ENCODE data around the gene IFFO2.

The IFFO2 gene

DNA sequence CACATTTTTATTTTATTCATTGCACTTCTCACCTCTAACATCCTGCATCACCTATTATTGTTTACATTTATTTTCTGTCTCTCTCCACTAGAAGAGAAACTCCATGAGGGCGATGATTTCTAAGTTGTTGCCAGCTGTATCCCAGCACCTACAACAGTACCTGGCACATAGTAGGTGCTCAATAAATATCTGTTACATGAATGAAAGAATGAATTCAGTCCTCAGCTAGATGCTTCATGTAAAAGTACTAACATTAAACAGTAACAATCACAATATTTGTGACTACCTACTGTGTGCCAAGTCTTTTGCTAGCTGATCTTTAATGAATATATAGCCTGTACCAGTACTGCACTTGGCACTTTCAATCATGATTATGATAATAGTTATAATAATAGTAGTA lies 100.0 kb downstream of the IFFO2 start:
- DNase-seq (ENCODE audit: low read depth in 2 of 3, low spot score in 1 of 3): no peak

DNA sequence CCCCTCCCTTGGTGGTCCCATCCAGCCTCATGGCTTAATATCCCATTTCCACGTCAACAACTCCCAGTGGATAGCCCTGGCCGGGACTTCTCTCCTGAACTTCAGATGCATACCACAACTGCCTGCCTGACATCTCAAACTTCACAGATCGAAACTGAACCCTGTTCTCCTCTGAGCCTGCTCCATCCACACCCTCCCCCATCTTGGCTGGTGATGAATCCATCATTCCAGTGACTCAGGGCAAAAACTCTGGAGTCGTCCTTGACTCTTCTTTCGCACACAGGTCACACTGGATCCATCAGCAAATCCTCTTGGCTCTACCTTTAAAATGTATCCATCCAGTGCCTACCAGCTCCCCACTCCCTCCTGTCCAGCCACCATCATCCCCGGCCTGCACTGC lies 100.9 kb downstream of the IFFO2 start:
- DNase-seq (ENCODE audit: low read depth in 2 of 3, low spot score in 1 of 3): no peak

DNA sequence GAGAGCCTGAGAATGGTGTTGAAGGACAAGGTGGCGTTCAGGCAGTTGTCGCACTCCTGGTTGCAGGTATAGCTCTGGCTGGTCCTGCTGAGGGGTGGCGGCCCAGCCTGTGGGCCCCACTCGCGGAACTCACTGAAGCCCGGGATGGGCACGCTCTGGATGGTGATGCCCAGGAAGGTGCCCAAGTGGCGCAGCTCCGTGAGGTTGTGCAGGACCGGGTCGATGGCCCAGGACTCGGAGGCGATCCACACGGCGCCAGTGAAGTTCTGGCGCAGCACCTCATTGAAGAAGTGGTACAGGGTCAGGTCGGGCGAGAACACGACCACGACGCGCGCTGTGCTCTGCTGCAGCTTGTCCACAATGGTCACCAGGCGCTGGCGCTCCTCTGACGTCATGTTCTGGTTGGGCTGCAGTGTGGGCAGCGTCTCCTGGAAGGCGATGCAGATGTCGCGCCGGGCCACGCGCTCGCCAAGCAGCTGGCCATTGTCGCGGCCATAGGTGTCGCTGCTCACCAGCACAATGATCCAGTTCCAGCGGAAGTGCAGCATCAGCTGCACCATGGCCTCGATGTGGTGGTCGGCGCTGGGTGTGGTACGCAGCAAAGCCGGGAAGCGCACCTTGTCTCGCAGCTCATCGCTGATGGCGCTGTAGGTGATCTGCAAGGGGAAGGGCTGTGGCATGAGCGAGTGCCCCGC lies 102.0 kb downstream of the IFFO2 start:
- no peak for DNase-seq (ENCODE audit: low read depth in 2 of 3, low spot score in 1 of 3)
